IMR-90 (cell line): ENCODE results near the gene ECE2. TPM values are rescaled to one million over a fixed set of nuclear protein-coding genes. Genes with fewer than 3 reads are reported as not detected.

Experiments used
- ATAC-seq: fragments of 200-7000 bp; cut with Tn5 transposase; 2 replicates; pipeline ENCODE4 v1.9.1; 2020; ENCODE audit warnings: low read depth, mild to moderate bottlenecking, moderate library complexity
- BruUV-seq: library from RNA; stranded (reverse); fragments of 400-500 nt; replicated peaks from 2 replicates; lab custom pipeline; 2021; lab: Mats Ljungman, UMichigan
- CTCF ChIA-PET: fragments of 300-600 bp; formaldehyde crosslinking; extraction: SDS; loops from one replicate; lab custom pipeline; 2021; ENCODE audit warnings: antibody characterized with exemption; lab: Yijun Ruan, JAX
- POLR2A ChIA-PET: fragments of 300-600 bp; sonication (Branson Sonifier 250); formaldehyde crosslinking; loops from one replicate; lab custom pipeline; 2022; ENCODE audit warnings: antibody characterized with exemption; ENCODE audit not compliant: unreplicated experiment; lab: Charles Lee
- DNase-seq: peaks from one replicate; pipeline ENCODE4 v3.0.0; 2013
- H2AFZ ChIP-seq: replicated peaks from 2 replicates; pipeline ENCODE3; 2013; ENCODE audit warnings: low read length, mild to moderate bottlenecking; ENCODE audit not compliant: poor library complexity
- H2AK5ac ChIP-seq: 2 replicates; pipeline ENCODE4 v1.6.1; 2013; ENCODE audit warnings: low read depth, low read length, inconsistent platforms
- H2AK9ac ChIP-seq: replicated peaks from 2 replicates; pipeline ENCODE3; 2013; ENCODE audit warnings: mild to moderate bottlenecking, low read depth, low read length, moderate library complexity; ENCODE audit not compliant: poor library complexity
- H2BK120ac ChIP-seq: 2 replicates; pipeline ENCODE4 v1.6.1; 2013; ENCODE audit warnings: low read depth, low read length, inconsistent platforms
- H2BK15ac ChIP-seq: 3 replicates; pipeline ENCODE4 v1.6.1; 2013; ENCODE audit warnings: low read depth, low read length, inconsistent platforms
- H2BK20ac ChIP-seq: 2 replicates; pipeline ENCODE4 v1.6.1; 2013; ENCODE audit warnings: low read depth, mild to moderate bottlenecking, inconsistent platforms, low read length, moderate library complexity
- H2BK5ac ChIP-seq: 2 replicates; pipeline ENCODE4 v1.6.1; 2013; ENCODE audit warnings: mild to moderate bottlenecking, low read depth, low read length, inconsistent platforms; ENCODE audit not compliant: poor library complexity, severe bottlenecking
- H3K14ac ChIP-seq: replicated peaks from 2 replicates; pipeline ENCODE4 v1.6.1; 2013; ENCODE audit warnings: low read depth, low read length, inconsistent platforms
- H3K18ac ChIP-seq: 2 replicates; pipeline ENCODE4 v1.6.1; 2013; ENCODE audit warnings: low read depth, low read length, control low read depth
- H3K23ac ChIP-seq: 2 replicates; pipeline ENCODE4 v1.6.1; 2013; ENCODE audit warnings: low read depth, low read length, inconsistent platforms
- H3K27ac ChIP-seq: 2 replicates; pipeline ENCODE4 v1.5.1; 2013; ENCODE audit warnings: mild to moderate bottlenecking, control low read depth, low read length; ENCODE audit not compliant: insufficient read depth
- H3K27me3 ChIP-seq: 2 replicates; pipeline ENCODE4 v1.6.1; 2013; ENCODE audit warnings: low read length; ENCODE audit not compliant: control insufficient read depth, insufficient read depth
- H3K36me3 ChIP-seq: 2 replicates; pipeline ENCODE4 v1.6.1; 2013; ENCODE audit warnings: low read length, mixed read lengths; ENCODE audit not compliant: control insufficient read depth, insufficient read depth
- H3K4ac ChIP-seq: 2 replicates; pipeline ENCODE4 v1.6.1; 2013; ENCODE audit warnings: low read depth, low read length, inconsistent platforms
- H3K4me1 ChIP-seq: 2 replicates; pipeline ENCODE4 v1.6.1; 2013; ENCODE audit warnings: low read length, mixed read lengths; ENCODE audit not compliant: control insufficient read depth, insufficient read depth
- H3K4me2 ChIP-seq: 2 replicates; pipeline ENCODE4 v1.6.1; 2013; ENCODE audit warnings: low read depth, mild to moderate bottlenecking, control low read depth, low read length, moderate library complexity
- H3K4me3 ChIP-seq: 2 replicates; pipeline ENCODE4 v1.5.1; 2013; ENCODE audit warnings: low read depth, mild to moderate bottlenecking, control low read depth, low read length, moderate library complexity; ENCODE audit not compliant: insufficient read depth
- H3K56ac ChIP-seq: 2 replicates; pipeline ENCODE4 v1.6.1; 2013; ENCODE audit warnings: low read length, inconsistent platforms; ENCODE audit not compliant: insufficient read depth; ENCODE audit errors: extremely low read depth
- H3K79me1 ChIP-seq, 2 experiments: 2 replicates each; pipeline ENCODE4 v1.6.1; 2013; ENCODE audit warnings: low read length in 2 of 2, inconsistent platforms in 1 of 2, low read depth in 1 of 2
- H3K9ac ChIP-seq: 2 replicates; pipeline ENCODE4 v1.6.1; 2013; ENCODE audit warnings: low read depth, low read length, control low read depth
- H3K9me1 ChIP-seq: 2 replicates; pipeline ENCODE4 v1.6.1; 2013; ENCODE audit warnings: low read length, inconsistent platforms; ENCODE audit not compliant: insufficient read depth
- H3K9me3 ChIP-seq: 2 replicates; pipeline ENCODE4 v1.6.1; 2013; ENCODE audit warnings: low read length; ENCODE audit not compliant: control insufficient read depth, insufficient read depth
- H4K20me1 ChIP-seq: 2 replicates; pipeline ENCODE4 v1.6.1; 2013; ENCODE audit warnings: low read length, inconsistent platforms; ENCODE audit not compliant: insufficient read depth
- H4K5ac ChIP-seq: 2 replicates; pipeline ENCODE4 v1.6.1; 2013; ENCODE audit warnings: mild to moderate bottlenecking, low read depth, low read length, control low read depth
- H4K8ac ChIP-seq, 2 experiments: 2 replicates each; pipeline ENCODE4 v1.6.1; 2013; ENCODE audit warnings: low read depth in 2 of 2, low read length in 2 of 2, control low read depth in 1 of 2, inconsistent platforms in 1 of 2
- H4K91ac ChIP-seq: 2 replicates; pipeline ENCODE4 v1.6.1; 2013; ENCODE audit warnings: low read depth, low read length, inconsistent platforms; ENCODE audit not compliant: insufficient read depth
- BHLHE40 ChIP-seq: fragments of 150-350 bp; IDR thresholded peaks from 2 replicates; pipeline ENCODE4 v1.6.1; 2016; ENCODE audit warnings: mild to moderate bottlenecking, low read depth, low read length
- CEBPB ChIP-seq: IDR thresholded peaks from 2 replicates; pipeline ENCODE4 v1.6.1; 2012; ENCODE audit warnings: low read depth, low read length, improper control_type of control experiment
- CHD1 ChIP-seq: IDR thresholded peaks from 2 replicates; pipeline ENCODE4 v1.6.1; 2012; ENCODE audit warnings: low read depth, low read length, improper control_type of control experiment
- CTCF ChIP-seq: conservative IDR thresholded peaks from 2 replicates; pipeline ENCODE4 v1.5.1; 2012; ENCODE audit warnings: mild to moderate bottlenecking, low read depth, low read length, improper control_type of control experiment
- ELK1 ChIP-seq: fragments of 150-350 bp; IDR thresholded peaks from 2 replicates; pipeline ENCODE4 v1.6.1; 2016; ENCODE audit warnings: low read depth, mild to moderate bottlenecking, low read length, moderate library complexity, borderline replicate concordance
- FOS ChIP-seq: fragments of 150-350 bp; IDR thresholded peaks from 2 replicates; pipeline ENCODE4 v1.6.1; 2016; ENCODE audit warnings: low read depth, low read length
- MAFK ChIP-seq: IDR thresholded peaks from 2 replicates; pipeline ENCODE4 v1.6.1; 2012; ENCODE audit warnings: low read depth, low read length, improper control_type of control experiment
- MAZ ChIP-seq: IDR thresholded peaks from 2 replicates; pipeline ENCODE4 v1.6.1; 2012; ENCODE audit warnings: low read depth, mild to moderate bottlenecking, low read length, improper control_type of control experiment, moderate library complexity, borderline replicate concordance
- MXI1 ChIP-seq: IDR thresholded peaks from 2 replicates; pipeline ENCODE4 v1.6.1; 2012; ENCODE audit warnings: low read depth, mild to moderate bottlenecking, low read length, moderate library complexity, borderline replicate concordance
- NFE2L2 ChIP-seq: fragments of 150-350 bp; IDR thresholded peaks from 2 replicates; pipeline ENCODE4 v1.6.1; 2016; ENCODE audit warnings: low read depth, mild to moderate bottlenecking, low read length
- POLR2A ChIP-seq: IDR thresholded peaks from 2 replicates; pipeline ENCODE4 v1.6.1; 2012; ENCODE audit warnings: mild to moderate bottlenecking, low read depth, low read length
- RAD21 ChIP-seq: IDR thresholded peaks from 2 replicates; pipeline ENCODE4 v1.6.1; 2012; ENCODE audit warnings: low read length, improper control_type of control experiment
- RCOR1 ChIP-seq: IDR thresholded peaks from 2 replicates; pipeline ENCODE4 v1.6.1; 2012; ENCODE audit warnings: mild to moderate bottlenecking, low read length, improper control_type of control experiment; ENCODE audit not compliant: insufficient replicate concordance
- RFX5 ChIP-seq: IDR thresholded peaks from 2 replicates; pipeline ENCODE4 v1.8.0; 2012; ENCODE audit warnings: low read depth, mild to moderate bottlenecking, low read length, moderate library complexity
- SMC3 ChIP-seq: fragments of 150-350 bp; IDR thresholded peaks from 2 replicates; pipeline ENCODE4 v1.6.1; 2016; ENCODE audit warnings: low read depth, mild to moderate bottlenecking, antibody characterized with exemption, low read length, moderate library complexity
- USF2 ChIP-seq: fragments of 150-350 bp; IDR thresholded peaks from 2 replicates; pipeline ENCODE4 v1.6.1; 2017; ENCODE audit warnings: mild to moderate bottlenecking, antibody characterized with exemption, low read length, low read depth
- WGBS, 2 experiments: methylation state at CpG; one replicate each; pipeline versions ENCODE4 v1.1.5 to v1.1.7; 2013; ENCODE audit warnings: missing lambda C conversion rate in 2 of 2; ENCODE audit not compliant: insufficient read length in 1 of 2; ENCODE audit errors: extremely low coverage in 2 of 2; 5-methylcytosine and 5-hydroxymethylcytosine counted together
- dilution Hi-C: fragments of 300-500 bp; cut with HindIII; formaldehyde crosslinking; loops from one replicate; pipeline ENCODE4 v1.14.3; 2018; ENCODE audit warnings: low sequenced_read_pairs; ENCODE audit not compliant: unreplicated experiment
- in situ Hi-C: fragments of 300-500 bp; cut with MboI; formaldehyde crosslinking; loops from 3 replicates; pipeline ENCODE4 v1.14.3; 2019; ENCODE audit warnings: low sequenced_read_pairs, inconsistent platforms, mixed read lengths
- intact Hi-C: fragments of 100-400 bp; cut with micrococcal nuclease; formaldehyde crosslinking; loops from 2 replicates; pipeline ENCODE4 v1.10.0; 2022
- polyA plus RNA-seq, 3 experiments: library from polyadenylated mRNA; depleted of rRNA; stranded (reverse); fragments of >200 nt; gene quantifications; 2 replicates each; pipeline ENCODE4 v1.2.3, GENCODE V29; 2012; ENCODE audit warnings: low replicate concordance in 1 of 3
- total RNA-seq: library from RNA; depleted of rRNA; stranded (reverse); fragments of >200 nt; gene quantifications from 2 replicates; pipeline ENCODE4 v1.2.3, GENCODE V29; 2012

The ECE2 gene
- total and polyA plus RNA-seq, 2 of the 4 experiments (the other 2 are of a cell fraction), result not detected

GRCh38 chr3:184296616-184297015 is 20.8 kb downstream of the ECE2 start:
- POLR2A ChIA-PET, result no interaction called here
- Histone ChIP-seq H3K27ac (no peak overlapping the region), H3K9me3 (no peaks in the 10 kb centered on the region), H3K4me3 (no peak overlapping the region), H3K36me3 (peaks cover 7% of the 10 kb centered on the region), H4K20me1 (peaks cover 22% of the 10 kb centered on the region), H3K9me1 (no peaks in the 10 kb centered on the region), H3K79me1 (peaks cover 4 to 21% of the 10 kb centered on the region in 2 experiments; a peak in 3 of 4 replicates), H2AK5ac (no peak overlapping the region), H2AFZ (no peak overlapping the region), H3K4me2 (no peak overlapping the region), H3K18ac (no peak overlapping the region), H2AK9ac (no peak overlapping the region), H4K91ac (no peak overlapping the region), H3K4me1 (peaks cover 2% of the 10 kb centered on the region; the same call in 1 of the 2 replicates), H2BK5ac (no peak overlapping the region), H3K14ac (no peak overlapping the region), H3K27me3 (peaks cover 14% of the 10 kb centered on the region; the same call in 1 of the 2 replicates), H3K23ac (no peak overlapping the region), H2BK120ac (no peak overlapping the region), H3K4ac (no peak overlapping the region), H4K5ac (no peak overlapping the region), H3K56ac (no peak overlapping the region), H4K8ac (no peak overlapping the region), H2BK15ac (no peak overlapping the region), H2BK20ac (no peak overlapping the region), H3K9ac (no peak overlapping the region)
- ATAC-seq, result no peak
- no peak for DNase-seq
- BruUV-seq, result no TSS peak
- in situ Hi-C loops (no loop called here), intact Hi-C loops (no loop called here), dilution Hi-C loops (no loop called here)
- TF ChIP-seq CEBPB (no peak), BHLHE40 (no peak), MAFK (no peak), CTCF (no peak), POLR2A (no peak), CHD1 (no peak), USF2 (no peak), MXI1 (no peak), MAZ (no peak), RAD21 (no peak), ELK1 (no peak), RFX5 (no peak), SMC3 (no peak), NFE2L2 (no peak), FOS (no peak), RCOR1 (no peak)
- CTCF ChIA-PET, result no interaction called here
- 87% methylated on average over 4 of the region's 7 CpGs; no CpG with 5 or more reads in 1 of the 2 experiments for WGBS, 2 experiments
